ENCODE measurements around the gene RIN3. TPM values are rescaled to one million over a fixed set of nuclear protein-coding genes. Genes with fewer than 3 reads are reported as not detected.
"Not testable (repeated sequence)": the region's sequence is repeated elsewhere in the genome, so short reads cannot be mapped to it uniquely, and the experiment has no call there.

The RIN3 gene
- total RNA-seq, 1 donor, result 7.2 TPM

DNA sequence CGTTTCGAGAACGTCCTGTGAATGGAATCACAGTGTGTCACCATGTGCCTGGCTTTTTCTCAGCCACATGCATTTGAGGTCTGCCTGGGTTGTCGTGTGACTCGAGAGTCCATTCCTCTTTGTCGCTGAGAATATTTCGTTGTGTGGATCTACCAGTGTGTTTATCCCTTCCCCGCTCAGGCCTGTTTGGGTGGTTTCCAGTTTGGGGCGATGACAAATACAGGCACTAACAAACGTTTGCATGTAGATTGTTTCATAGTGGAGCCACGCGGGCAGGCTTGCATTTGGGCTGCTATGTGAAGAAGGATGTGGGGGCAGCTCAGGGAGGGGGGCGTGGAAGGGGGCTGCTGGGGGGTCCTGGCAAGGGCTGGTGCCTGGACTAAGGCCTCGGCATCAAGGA is 14.1 kb downstream of the RIN3 start:
- TF ChIP-seq, protein P1, sequence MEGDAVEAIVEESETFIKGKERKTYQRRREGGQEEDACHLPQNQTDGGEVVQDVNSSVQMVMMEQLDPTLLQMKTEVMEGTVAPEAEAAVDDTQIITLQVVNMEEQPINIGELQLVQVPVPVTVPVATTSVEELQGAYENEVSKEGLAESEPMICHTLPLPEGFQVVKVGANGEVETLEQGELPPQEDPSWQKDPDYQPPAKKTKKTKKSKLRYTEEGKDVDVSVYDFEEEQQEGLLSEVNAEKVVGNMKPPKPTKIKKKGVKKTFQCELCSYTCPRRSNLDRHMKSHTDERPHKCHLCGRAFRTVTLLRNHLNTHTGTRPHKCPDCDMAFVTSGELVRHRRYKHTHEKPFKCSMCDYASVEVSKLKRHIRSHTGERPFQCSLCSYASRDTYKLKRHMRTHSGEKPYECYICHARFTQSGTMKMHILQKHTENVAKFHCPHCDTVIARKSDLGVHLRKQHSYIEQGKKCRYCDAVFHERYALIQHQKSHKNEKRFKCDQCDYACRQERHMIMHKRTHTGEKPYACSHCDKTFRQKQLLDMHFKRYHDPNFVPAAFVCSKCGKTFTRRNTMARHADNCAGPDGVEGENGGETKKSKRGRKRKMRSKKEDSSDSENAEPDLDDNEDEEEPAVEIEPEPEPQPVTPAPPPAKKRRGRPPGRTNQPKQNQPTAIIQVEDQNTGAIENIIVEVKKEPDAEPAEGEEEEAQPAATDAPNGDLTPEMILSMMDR (IDR thresholded peaks at IDR 0.05; ENCODE audit: insufficient read depth, low read length), result no peak
- no peak for DNase-seq (ENCODE audit: low read depth)

DNA sequence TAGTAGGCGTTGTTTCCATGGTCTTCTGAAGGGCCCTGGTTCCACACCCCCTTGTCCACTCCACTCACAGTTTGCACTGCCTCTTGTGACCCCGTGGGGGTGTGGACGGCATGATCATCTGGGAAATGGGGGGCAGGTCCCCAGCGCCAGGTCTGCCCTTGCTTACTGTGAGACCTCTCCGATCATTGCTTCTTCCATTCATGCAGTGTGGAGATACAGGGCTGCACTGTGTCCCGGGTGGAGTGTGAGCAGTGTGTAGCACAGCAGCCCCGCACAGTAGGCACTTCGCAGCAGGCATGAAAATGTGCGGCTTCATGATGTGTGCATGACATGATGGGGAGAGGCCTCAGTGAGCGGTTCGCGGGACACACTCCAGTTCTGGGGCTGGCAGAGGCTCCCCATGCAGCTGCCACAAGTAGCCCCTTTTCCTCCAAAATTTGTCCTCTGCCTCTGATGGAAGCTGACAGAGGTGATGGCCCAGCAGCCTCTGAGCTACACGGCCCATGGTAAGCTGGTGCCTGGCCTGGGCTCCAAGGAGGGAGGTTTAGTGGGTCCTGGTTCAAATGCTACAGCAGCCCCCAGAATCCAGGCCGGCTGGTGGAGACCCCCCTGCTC is 15.0 kb downstream of the RIN3 start:
- TF ChIP-seq, protein P1 (IDR thresholded peaks at IDR 0.05; ENCODE audit: insufficient read depth, low read length), result no peak
- no peak for DNase-seq (ENCODE audit: low read depth)
- H3K4me3 ChIP-seq (ENCODE audit: low read depth, low read length), result no peak overlapping the region

More for the DNA sequence above, 14.1 kb downstream of the RIN3 start:
- no peak overlapping the region for H3K4me3 ChIP-seq (ENCODE audit: low read depth, low read length)

DNA sequence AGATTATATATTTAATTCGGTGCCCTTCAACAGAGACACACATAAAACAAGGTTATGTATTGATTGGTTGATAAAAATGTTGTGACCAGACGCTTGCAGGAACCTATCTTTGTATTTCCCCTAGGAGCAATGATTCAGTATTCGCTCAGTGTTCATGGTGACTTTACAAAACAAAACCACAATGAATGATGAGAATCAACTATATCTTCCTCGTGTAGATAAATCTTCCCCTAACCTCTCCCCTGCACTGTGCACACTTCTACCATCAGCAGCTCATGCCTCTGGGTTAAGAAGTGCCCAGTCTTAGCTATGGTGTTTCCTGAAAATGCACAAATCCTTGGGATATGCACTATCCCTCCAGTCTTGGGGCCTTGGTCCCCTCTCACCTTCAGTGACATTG is 16.3 kb downstream of the RIN3 start:
- DNase-seq (ENCODE audit: low read depth), result no peak
- TF ChIP-seq, protein P1 (IDR thresholded peaks at IDR 0.05; ENCODE audit: insufficient read depth, low read length), result no peak
- H3K4me3 ChIP-seq (ENCODE audit: low read depth, low read length), result no peak overlapping the region

DNA sequence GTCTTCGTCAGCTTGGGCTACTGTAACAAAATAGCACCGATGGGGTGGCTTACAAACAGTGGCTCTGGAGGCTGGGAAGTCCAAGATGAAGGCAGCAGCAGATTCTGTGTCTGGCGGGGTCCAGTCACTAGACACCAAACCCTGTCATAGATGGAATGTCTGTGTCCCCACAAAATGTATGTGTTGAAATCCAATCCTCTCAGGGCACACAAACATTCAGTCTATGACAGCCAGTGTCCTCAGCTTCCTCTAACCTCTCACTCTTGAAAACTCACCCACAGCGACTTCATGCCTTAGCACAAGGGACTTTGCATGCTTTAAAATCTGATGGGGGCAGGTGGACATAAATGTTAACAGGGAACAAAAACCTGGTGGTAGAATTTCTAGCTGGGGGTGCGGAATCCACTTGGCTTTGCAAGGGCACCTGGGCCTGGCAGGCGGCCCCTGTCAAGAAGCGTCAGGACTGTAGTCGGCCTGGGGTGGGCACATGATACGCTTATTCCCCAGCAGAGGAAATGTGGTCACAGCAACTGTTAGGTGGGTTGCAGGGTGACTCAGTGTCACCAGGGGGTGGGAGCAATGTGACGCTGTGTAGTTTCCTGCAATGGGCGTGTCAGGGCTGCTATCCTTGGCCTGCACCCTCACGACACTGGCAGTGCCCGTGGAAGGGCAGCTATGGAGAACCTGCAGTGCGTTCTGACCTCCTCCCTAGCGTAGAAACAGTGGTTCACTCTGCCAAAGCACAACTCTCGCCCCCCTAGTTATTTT is 17.7 kb downstream of the RIN3 start:
- no peak for DNase-seq (ENCODE audit: low read depth)
- H3K4me3 ChIP-seq (ENCODE audit: low read depth, low read length), result no peak overlapping the region
- TF ChIP-seq, protein P1 (IDR thresholded peaks at IDR 0.05; ENCODE audit: insufficient read depth, low read length), result no peak

DNA sequence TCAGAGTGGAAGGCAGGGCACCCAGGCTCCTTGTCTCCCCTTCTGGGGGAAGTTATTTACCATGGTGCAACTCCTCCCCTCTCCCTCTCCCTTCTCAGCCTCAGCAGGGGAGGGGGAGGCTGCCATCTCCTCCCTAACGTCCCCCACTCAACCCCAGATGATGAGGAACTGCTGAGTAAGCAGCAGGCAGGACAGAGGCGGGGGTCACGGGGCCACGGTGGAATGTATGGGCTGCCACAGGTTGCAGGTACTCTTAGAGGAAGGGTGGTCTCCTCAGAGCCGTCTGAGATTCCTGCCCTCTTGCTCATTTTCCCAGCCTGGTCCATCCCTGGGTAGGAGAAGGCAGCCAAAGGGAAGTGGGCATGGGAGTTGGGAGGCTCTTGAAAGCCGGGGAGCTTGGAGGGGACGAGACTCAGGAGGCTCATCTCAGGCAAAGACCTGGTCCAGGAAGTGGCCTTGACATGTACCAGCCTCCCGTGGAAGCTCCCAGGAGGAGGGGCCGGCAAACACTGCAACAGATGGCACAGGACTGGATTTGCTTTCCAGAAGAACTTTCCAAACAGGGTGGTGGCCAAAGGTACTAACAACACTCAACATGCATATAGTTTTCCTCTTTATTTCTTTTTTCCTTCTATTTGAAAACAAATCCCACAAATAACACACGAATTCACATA is 19.0 kb downstream of the RIN3 start:
- DNase-seq (ENCODE audit: low read depth), result no peak
- H3K4me3 ChIP-seq (ENCODE audit: low read depth, low read length), result no peak overlapping the region
- TF ChIP-seq, protein P1 (IDR thresholded peaks at IDR 0.05; ENCODE audit: insufficient read depth, low read length), result no peak

DNA sequence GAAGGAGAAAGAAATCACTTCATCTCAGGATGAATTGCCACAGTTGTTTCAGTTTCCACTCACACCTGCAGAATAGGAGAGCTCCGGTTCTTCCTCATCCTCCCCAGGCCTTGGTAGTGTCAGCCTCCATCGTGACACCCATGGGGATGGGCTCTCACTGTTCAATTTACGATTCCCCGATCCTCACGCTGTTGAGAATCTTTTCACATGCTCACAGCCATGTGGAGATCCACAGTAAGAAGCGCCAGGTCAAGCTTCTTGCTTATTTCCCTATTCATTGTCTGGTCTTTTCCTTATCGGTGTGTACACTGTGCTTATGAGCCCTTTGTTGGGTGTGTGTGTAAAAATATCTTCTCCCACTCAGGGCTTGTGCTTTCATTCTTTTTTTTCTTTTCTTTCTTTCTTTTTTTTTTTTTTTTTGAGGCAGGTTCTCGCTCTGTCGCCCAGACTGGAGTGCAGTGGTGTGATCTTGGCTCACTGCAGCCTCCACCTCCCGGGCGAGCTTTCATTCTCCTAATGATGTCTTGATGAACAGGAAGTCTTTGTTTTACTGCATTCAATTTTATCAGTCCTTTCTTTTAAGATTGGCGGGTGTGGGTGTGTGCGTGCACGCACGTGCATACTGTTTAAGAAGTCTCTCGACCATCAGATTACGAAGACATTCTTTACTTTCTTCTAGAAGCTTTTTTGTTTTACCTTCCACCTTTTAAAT is 21.5 kb downstream of the RIN3 start:
- H3K4me3 ChIP-seq (ENCODE audit: low read depth, low read length), result no peak overlapping the region
- TF ChIP-seq, protein P1 (IDR thresholded peaks at IDR 0.05; ENCODE audit: insufficient read depth, low read length), result no peak
- no peak for DNase-seq (ENCODE audit: low read depth)

DNA sequence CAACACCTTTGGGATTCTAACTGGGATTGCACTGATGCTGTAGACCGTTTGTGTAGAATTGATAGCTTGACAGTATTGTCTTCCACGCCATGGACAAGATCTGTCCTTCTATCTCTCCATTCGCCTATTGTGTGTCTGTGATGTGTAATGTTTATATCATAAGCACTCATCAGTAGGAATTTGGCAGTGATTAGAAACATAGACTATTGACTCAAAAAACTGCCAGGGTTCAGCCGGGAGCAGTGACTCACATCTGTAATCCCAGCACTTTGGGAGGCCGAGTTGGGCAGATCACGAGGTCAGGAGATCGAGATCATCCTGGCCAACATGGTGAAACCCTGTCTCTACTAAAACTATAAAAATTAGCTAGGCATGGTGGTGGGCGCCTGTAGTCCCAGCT is 22.6 kb downstream of the RIN3 start:
- DNase-seq (ENCODE audit: low read depth), result peak; percentile 79
- H3K4me3 ChIP-seq (ENCODE audit: low read depth, low read length), result not testable (repeated sequence)
